ENCODE results near the gene TBC1D2.
"Not testable (repeated sequence)": the region's sequence is repeated elsewhere in the genome, so short reads cannot be mapped to it uniquely, and the experiment has no call there.

GRCh38 chr9:98269652-98270051 lies 14.2 kb upstream of the TBC1D2 start:
- not testable (repeated sequence) for TF ChIP-seq POLR2A (IDR thresholded peaks at IDR 0.05; ENCODE audit: extremely low read depth, insufficient read length); MYC (IDR thresholded peaks at IDR 0.05; ENCODE audit: low read depth, low read length); CTCF (IDR thresholded peaks at IDR 0.05; ENCODE audit: low read depth, low read length); MAX (IDR thresholded peaks at IDR 0.05; ENCODE audit: low read depth, low read length)

Measured in NB4 (cell line).